ENCODE data around the gene SETD3.

The SETD3 gene

GRCh38 chr14:99472937-99473336, 7.7 kb downstream of the SETD3 start:
- Histone ChIP-seq H3K27ac (ENCODE audit: low read depth, low read length, poor library complexity, severe bottlenecking) (no peak overlapping the region), H3K4me2 (ENCODE audit: low read length) (no peak overlapping the region), H3K27me3 (ENCODE audit: insufficient read depth, low read length) (no peaks in the 10 kb centered on the region), H3K79me2 (ENCODE audit: insufficient read depth, low read length) (peaks cover 60% of the 10 kb centered on the region), H3K9me2 (ENCODE audit: low read depth, low read length) (no peaks in the 10 kb centered on the region), H3K9me3 (ENCODE audit: low read length) (no peaks in the 10 kb centered on the region), H3K4me1 (ENCODE audit: insufficient read depth, low read length, severe bottlenecking) (no peaks in the 10 kb centered on the region), H3K9ac (ENCODE audit: low read length) (no peak overlapping the region), H2AFZ (ENCODE audit: low read length) (no peak overlapping the region), H4K20me1 (ENCODE audit: insufficient read depth, low read length) (peaks cover 6% of the 10 kb centered on the region), H3K36me3 (ENCODE audit: insufficient read depth, low read length) (no peaks in the 10 kb centered on the region; the same call in 1 of the 2 replicates), H3K4me3 (ENCODE audit: low read depth, low read length, poor library complexity, severe bottlenecking) (no peak overlapping the region), H3F3A (ENCODE audit: insufficient read depth, low read length) (no peaks in the 10 kb centered on the region)
- TF ChIP-seq CTCF (IDR thresholded peaks at IDR 0.05; ENCODE audit: low read length) (no peak), EZH2 (IDR thresholded peaks at IDR 0.05; ENCODE audit: borderline replicate concordance, low read length) (no peak)

DNA sequence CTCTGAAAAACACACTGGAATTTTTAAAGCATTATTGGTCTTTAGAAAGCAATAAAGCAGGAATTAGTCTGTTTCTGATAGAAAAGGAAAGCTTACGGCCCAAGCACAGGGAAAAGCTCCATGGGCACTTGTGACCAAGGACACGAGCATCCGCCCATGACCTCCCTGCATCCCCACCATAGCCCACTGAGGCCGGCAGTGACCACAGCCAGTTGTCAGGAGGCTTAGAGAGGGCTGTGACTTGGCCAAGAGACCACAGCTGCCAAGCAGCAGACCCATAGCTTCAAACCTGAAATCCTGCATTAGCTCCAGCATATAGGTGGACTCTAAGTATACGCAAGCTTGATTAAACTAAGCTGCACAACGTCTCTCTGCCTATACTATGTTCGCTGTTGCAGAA, 8.9 kb downstream of the SETD3 start:
- TF ChIP-seq CTCF (IDR thresholded peaks at IDR 0.05; ENCODE audit: low read length) (no peak), EZH2 (IDR thresholded peaks at IDR 0.05; ENCODE audit: borderline replicate concordance, low read length) (no peak)
- H4K20me1 ChIP-seq (ENCODE audit: insufficient read depth, low read length), result peaks cover 6% of the 10 kb centered on the region

GRCh38 chr14:99468836-99469592, 11.6 kb downstream of the SETD3 start:
- no peaks in the 10 kb centered on the region for H4K20me1 ChIP-seq (ENCODE audit: insufficient read depth, low read length)

More for the DNA sequence above, 8.9 kb downstream of the SETD3 start:
- Histone ChIP-seq H3K27me3 (ENCODE audit: insufficient read depth, low read length) (no peaks in the 10 kb centered on the region), H3K4me1 (ENCODE audit: insufficient read depth, low read length, severe bottlenecking) (no peaks in the 10 kb centered on the region), H3K9me3 (ENCODE audit: low read length) (no peaks in the 10 kb centered on the region), H3K4me3 (ENCODE audit: low read depth, low read length, poor library complexity, severe bottlenecking) (no peak overlapping the region), H3K27ac (ENCODE audit: low read depth, low read length, poor library complexity, severe bottlenecking) (no peak overlapping the region), H3K9ac (ENCODE audit: low read length) (no peak overlapping the region), H3K9me2 (ENCODE audit: low read depth, low read length) (no peaks in the 10 kb centered on the region), H3K36me3 (ENCODE audit: insufficient read depth, low read length) (no peaks in the 10 kb centered on the region), H3K79me2 (ENCODE audit: insufficient read depth, low read length) (peaks cover 61% of the 10 kb centered on the region), H2AFZ (ENCODE audit: low read length) (no peak overlapping the region), H3K4me2 (ENCODE audit: low read length) (no peak overlapping the region), H3F3A (ENCODE audit: insufficient read depth, low read length) (no peaks in the 10 kb centered on the region)

More at GRCh38 chr14:99468836-99469592, 11.6 kb downstream of the SETD3 start:
- H3K79me2 ChIP-seq (ENCODE audit: insufficient read depth, low read length), result peaks cover 42% of the 10 kb centered on the region
- H3F3A ChIP-seq (ENCODE audit: insufficient read depth, low read length), result no peaks in the 10 kb centered on the region
- no peaks in the 10 kb centered on the region; the same call in 1 of the 2 replicates for H3K36me3 ChIP-seq (ENCODE audit: insufficient read depth, low read length)
- H3K9me3 ChIP-seq (ENCODE audit: low read length), result no peaks in the 10 kb centered on the region
- no peaks in the 10 kb centered on the region for H3K4me1 ChIP-seq (ENCODE audit: insufficient read depth, low read length, severe bottlenecking)
- no peak overlapping the region for H3K4me2 ChIP-seq (ENCODE audit: low read length)
- H3K27ac ChIP-seq (ENCODE audit: low read depth, low read length, poor library complexity, severe bottlenecking), result no peak overlapping the region
- no peak overlapping the region for H3K4me3 ChIP-seq (ENCODE audit: low read depth, low read length, poor library complexity, severe bottlenecking)
- no peak overlapping the region for H2AFZ ChIP-seq (ENCODE audit: low read length)
- no peaks in the 10 kb centered on the region for H3K9me2 ChIP-seq (ENCODE audit: low read depth, low read length)
- H3K9ac ChIP-seq (ENCODE audit: low read length), result no peak overlapping the region
- no peaks in the 10 kb centered on the region for H3K27me3 ChIP-seq (ENCODE audit: insufficient read depth, low read length)
- TF ChIP-seq EZH2 (IDR thresholded peaks at IDR 0.05; ENCODE audit: borderline replicate concordance, low read length), result no peak
- no peak for TF ChIP-seq CTCF (IDR thresholded peaks at IDR 0.05; ENCODE audit: low read length)

Data from OCI-LY1 (cell line).